SU-DHL-6 (cell line): ENCODE measurements around the gene CFAP410.

ENCODE experiments used
- CTCF ChIP-seq: fragments of 200-600 bp; sonication (generic); IDR thresholded peaks from one replicate; pipeline ENCODE4 v1.5.1; 2017; ENCODE audit warnings: antibody characterized with exemption, mild to moderate bottlenecking, low read length, moderate library complexity; ENCODE audit not compliant: insufficient read depth, poor library complexity, severe bottlenecking
- EZH2phosphoT487 ChIP-seq: fragments of 200-600 bp; sonication (generic), shearing (Covaris generic); conservative IDR thresholded peaks from 2 replicates; pipeline ENCODE4 v1.6.1; 2018; ENCODE audit warnings: mild to moderate bottlenecking, antibody characterized with exemption, low read length, moderate library complexity, mixed read lengths

DNA sequence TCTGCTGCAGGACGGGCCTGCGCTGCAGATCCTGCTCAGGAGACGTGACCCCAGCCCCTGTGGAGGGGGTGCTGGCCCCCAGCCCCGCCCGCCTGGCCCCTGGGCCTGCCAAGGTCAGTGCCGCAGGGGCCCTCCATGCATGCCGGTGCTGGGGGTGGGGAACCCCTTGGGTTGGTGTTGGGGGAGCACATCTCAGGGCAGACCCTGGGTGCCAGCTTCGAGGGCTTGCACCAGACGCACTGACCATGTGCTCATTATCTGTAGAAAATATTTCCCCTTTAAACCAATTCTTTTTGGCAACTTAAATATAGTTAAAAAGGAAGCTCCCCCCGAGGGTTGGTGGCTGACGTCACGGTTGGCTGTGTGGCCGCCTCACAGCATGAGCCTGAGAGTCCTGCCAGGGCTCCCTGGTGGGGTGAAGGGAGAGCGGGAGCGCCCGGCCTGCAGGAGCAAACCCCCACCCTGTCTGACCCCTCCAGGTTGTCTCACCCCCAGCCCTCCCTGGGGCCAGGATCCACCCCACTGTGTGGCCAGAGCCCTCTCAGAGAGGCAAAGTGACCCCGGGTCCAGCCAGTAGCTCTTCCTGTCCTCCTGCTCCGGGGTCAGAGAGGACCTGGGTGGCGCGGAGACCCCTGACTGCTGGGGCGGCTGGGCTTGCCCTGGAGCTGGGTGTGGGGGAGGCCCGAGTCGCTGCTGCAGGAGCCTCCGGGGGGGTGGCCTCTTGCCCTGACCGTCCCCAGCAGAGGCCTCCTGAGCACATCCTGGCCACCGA, 44.6 kb downstream of the CFAP410 start:
- TF ChIP-seq CTCF (no peak), EZH2phosphoT487 (no peak)
